Measurements from ENCODE around the gene CIB4. TPM values are rescaled to one million over a fixed set of nuclear protein-coding genes. Genes with fewer than 3 reads are reported as not detected.

Gene CIB4
- total and polyA plus RNA-seq, 2 of the 4 experiments (the other 2 are of a cell fraction), result not detected

DNA sequence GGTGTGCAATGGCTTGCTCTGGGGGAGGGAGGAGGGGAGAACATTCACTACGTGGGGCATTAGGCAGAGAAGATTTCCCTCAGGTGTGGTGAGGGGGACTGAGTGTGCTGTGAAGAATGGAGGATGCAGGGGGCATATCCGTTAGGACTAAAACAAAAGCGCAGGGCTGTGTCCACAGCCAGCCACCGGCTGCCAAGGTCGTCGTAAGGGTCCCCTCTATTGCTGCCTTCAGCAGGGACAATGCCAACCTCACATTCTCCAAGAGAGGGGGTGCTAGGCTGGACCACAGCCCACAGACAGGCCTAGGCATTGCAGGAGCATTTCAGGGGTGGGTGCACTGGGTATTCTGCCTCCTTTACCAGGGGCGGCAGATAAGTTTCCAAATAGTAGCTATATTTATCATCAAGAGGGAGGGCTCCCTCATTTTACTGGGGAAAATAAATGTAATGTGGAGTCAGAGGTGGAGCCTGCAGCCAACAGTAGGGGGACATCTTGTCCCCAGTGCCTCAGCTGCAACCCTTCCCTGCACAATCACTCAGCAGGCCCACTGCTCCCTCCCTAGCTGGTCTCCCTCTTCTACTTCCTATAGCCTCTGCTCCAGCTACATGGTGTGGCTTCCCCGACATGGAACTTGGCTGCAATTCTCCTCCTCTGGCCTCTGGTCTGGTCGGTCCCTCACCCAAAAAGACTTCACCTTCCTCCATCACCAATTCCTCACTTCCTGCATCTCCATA, 88.4 kb downstream of the CIB4 start:
- in situ Hi-C loops (cut with MboI; ENCODE audit: low sequenced_read_pairs) (no loop called here), dilution Hi-C loops (cut with HindIII; ENCODE audit: low sequenced_read_pairs, unreplicated experiment) (no loop called here)

More for the DNA sequence above, 88.4 kb downstream of the CIB4 start:
- no peak overlapping the region for H3K4me3 ChIP-seq (ENCODE audit: insufficient read depth, low read depth, low read length)
- H2AFZ ChIP-seq (replicated peaks; ENCODE audit: low read length, poor library complexity), result no peak overlapping the region
- no peak overlapping the region for H3K23ac ChIP-seq (ENCODE audit: low read depth, low read length)
- no peak overlapping the region for H4K8ac ChIP-seq (ENCODE audit: low read depth in 2 of 2, low read length in 2 of 2)
- no peaks in the 10 kb centered on the region for H3K9me1 ChIP-seq (ENCODE audit: insufficient read depth, low read length)
- no peak overlapping the region for H3K18ac ChIP-seq (ENCODE audit: low read depth, low read length)
- H3K79me1 ChIP-seq (ENCODE audit: low read depth in 1 of 2, low read length in 2 of 2), result no peaks in the 10 kb centered on the region
- no peaks in the 10 kb centered on the region for H3K9me3 ChIP-seq (ENCODE audit: control insufficient read depth, insufficient read depth, low read length)
- H3K4me1 ChIP-seq (ENCODE audit: control insufficient read depth, insufficient read depth, low read length), result no peaks in the 10 kb centered on the region
- no peak overlapping the region for H3K9ac ChIP-seq (ENCODE audit: low read depth, low read length)
- no peak overlapping the region for H4K91ac ChIP-seq (ENCODE audit: insufficient read depth, low read depth, low read length)
- peaks cover 56% of the 10 kb centered on the region for H3K27me3 ChIP-seq (ENCODE audit: control insufficient read depth, insufficient read depth, low read length)
- POLR2A ChIA-PET (ENCODE audit: unreplicated experiment), result no interaction called here
- H3K56ac ChIP-seq (ENCODE audit: extremely low read depth, insufficient read depth, low read length), result no peak overlapping the region
- H4K20me1 ChIP-seq (ENCODE audit: insufficient read depth, low read length), result no peaks in the 10 kb centered on the region
- H2BK15ac ChIP-seq (ENCODE audit: low read depth, low read length), result no peak overlapping the region
- no peak overlapping the region for H2BK20ac ChIP-seq (ENCODE audit: low read depth, low read length)
- ATAC-seq (ENCODE audit: low read depth), result no peak
- H3K36me3 ChIP-seq (ENCODE audit: control insufficient read depth, insufficient read depth, low read length), result no peaks in the 10 kb centered on the region
- 0% methylated on average over 1 of the region's 9 CpGs; no CpG with 5 or more reads in 1 of the 2 experiments for WGBS, 2 experiments (ENCODE audit: extremely low coverage in 2 of 2, insufficient read length in 1 of 2)
- no peak overlapping the region for H4K5ac ChIP-seq (ENCODE audit: low read depth, low read length)
- DNase-seq, result no peak
- no peak overlapping the region for H2AK5ac ChIP-seq (ENCODE audit: low read depth, low read length)
- no peak overlapping the region for H3K14ac ChIP-seq (replicated peaks; ENCODE audit: low read depth, low read length)
- H3K4me2 ChIP-seq (ENCODE audit: low read depth, low read length), result no peak overlapping the region
- H3K27ac ChIP-seq (ENCODE audit: insufficient read depth, low read length), result no peak overlapping the region
- TF ChIP-seq FOS (IDR thresholded peaks at IDR 0.05; ENCODE audit: low read depth, low read length), result no peak
- TF ChIP-seq CEBPB (IDR thresholded peaks at IDR 0.05; ENCODE audit: low read depth, low read length), result no peak
- no peak for TF ChIP-seq BHLHE40 (IDR thresholded peaks at IDR 0.05; ENCODE audit: low read depth, low read length)
- TF ChIP-seq MAFK (IDR thresholded peaks at IDR 0.05; ENCODE audit: low read depth, low read length), result no peak
- TF ChIP-seq, protein P1, sequence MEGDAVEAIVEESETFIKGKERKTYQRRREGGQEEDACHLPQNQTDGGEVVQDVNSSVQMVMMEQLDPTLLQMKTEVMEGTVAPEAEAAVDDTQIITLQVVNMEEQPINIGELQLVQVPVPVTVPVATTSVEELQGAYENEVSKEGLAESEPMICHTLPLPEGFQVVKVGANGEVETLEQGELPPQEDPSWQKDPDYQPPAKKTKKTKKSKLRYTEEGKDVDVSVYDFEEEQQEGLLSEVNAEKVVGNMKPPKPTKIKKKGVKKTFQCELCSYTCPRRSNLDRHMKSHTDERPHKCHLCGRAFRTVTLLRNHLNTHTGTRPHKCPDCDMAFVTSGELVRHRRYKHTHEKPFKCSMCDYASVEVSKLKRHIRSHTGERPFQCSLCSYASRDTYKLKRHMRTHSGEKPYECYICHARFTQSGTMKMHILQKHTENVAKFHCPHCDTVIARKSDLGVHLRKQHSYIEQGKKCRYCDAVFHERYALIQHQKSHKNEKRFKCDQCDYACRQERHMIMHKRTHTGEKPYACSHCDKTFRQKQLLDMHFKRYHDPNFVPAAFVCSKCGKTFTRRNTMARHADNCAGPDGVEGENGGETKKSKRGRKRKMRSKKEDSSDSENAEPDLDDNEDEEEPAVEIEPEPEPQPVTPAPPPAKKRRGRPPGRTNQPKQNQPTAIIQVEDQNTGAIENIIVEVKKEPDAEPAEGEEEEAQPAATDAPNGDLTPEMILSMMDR (conservative IDR thresholded peaks at IDR 0.05; ENCODE audit: low read depth, low read length), result no peak
- TF ChIP-seq POLR2A (IDR thresholded peaks at IDR 0.05; ENCODE audit: low read depth, low read length), result no peak
- no peak for TF ChIP-seq MXI1 (IDR thresholded peaks at IDR 0.05; ENCODE audit: borderline replicate concordance, low read depth, low read length)
- no peak for TF ChIP-seq RAD21 (IDR thresholded peaks at IDR 0.05; ENCODE audit: low read length)
- no TSS peak for BruUV-seq (replicated peaks)
- no peak overlapping the region for H2AK9ac ChIP-seq (replicated peaks; ENCODE audit: low read depth, low read length, poor library complexity)
- CTCF ChIA-PET, result no interaction called here
- H2BK120ac ChIP-seq (ENCODE audit: low read depth, low read length), result no peak overlapping the region
- H2BK5ac ChIP-seq (ENCODE audit: low read depth, low read length, poor library complexity, severe bottlenecking), result no peak overlapping the region
- intact Hi-C loops (cut with micrococcal nuclease), result no loop called here
- no peak overlapping the region for H3K4ac ChIP-seq (ENCODE audit: low read depth, low read length)

Measured in IMR-90 (cell line).